Measurements from ENCODE around the gene PACS2. TPM values are rescaled to one million over a fixed set of nuclear protein-coding genes. Genes with fewer than 3 reads are reported as not detected.
"Not testable (repeated sequence)": the region's sequence is repeated elsewhere in the genome, so short reads cannot be mapped to it uniquely, and the experiment has no call there.

Gene PACS2
- total RNA-seq, 1 experiment from 2014 or later: 72.5 TPM

GRCh38 chr14:105301103-105301914, 13.2 kb upstream of the PACS2 start:
- Mint-ChIP-seq H3K27me3 (ENCODE audit: low read depth) (peaks cover 31% of the 10 kb centered on the region), H3K27ac (peak overlapping the region in 2 of 3 experiments; percentile 73 to 88; a peak in 3 of 7 replicates)

GRCh38 chr14:105301915-105302249, 12.7 kb upstream of the PACS2 start:
- not testable (repeated sequence) for H3K18ac ChIP-seq (ENCODE audit: insufficient read length, low read depth, low read length); H3K23ac ChIP-seq (ENCODE audit: insufficient read length, low read depth, low read length); H3K9me3 ChIP-seq (ENCODE audit: control insufficient read depth, low read depth, low read length); H3K4me1 ChIP-seq (ENCODE audit: insufficient read depth, low read length); H3K27ac Mint-ChIP-seq; H3K9me3 Mint-ChIP-seq; H3K56ac ChIP-seq (ENCODE audit: insufficient read length, low read depth, low read length); H2AK5ac ChIP-seq (ENCODE audit: insufficient read length, low read length); H4K20me1 ChIP-seq (ENCODE audit: control insufficient read depth, insufficient read depth, insufficient read length); H2BK12ac ChIP-seq (ENCODE audit: insufficient read length, low read depth, low read length); H3K36me3 Mint-ChIP-seq (ENCODE audit: insufficient read depth in 1 of 3, low read depth in 3 of 3); H4K91ac ChIP-seq (ENCODE audit: insufficient read length, low read depth, low read length); H2BK15ac ChIP-seq (ENCODE audit: low read depth, low read length); H3K9ac ChIP-seq (ENCODE audit: extremely low read depth, insufficient read length, low read length); H3K4ac ChIP-seq (ENCODE audit: low read depth, low read length); DNase-seq; H4K5ac ChIP-seq (ENCODE audit: insufficient read length, low read depth, low read length); H2BK120ac ChIP-seq (ENCODE audit: low read depth, low read length, poor library complexity, severe bottlenecking); H3K79me2 ChIP-seq (ENCODE audit: insufficient read depth, low read length); H3K27ac ChIP-seq (ENCODE audit: insufficient read length, low read depth, low read length); H3T11ph ChIP-seq (ENCODE audit: low read length); H3K23me2 ChIP-seq (ENCODE audit: insufficient read length, low read depth, low read length, poor library complexity, severe bottlenecking); H2AFZ ChIP-seq (ENCODE audit: low read length); H4K8ac ChIP-seq (replicated peaks; ENCODE audit: insufficient read length, low read depth, low read length); H2BK20ac ChIP-seq (ENCODE audit: low read depth, low read length, poor library complexity, severe bottlenecking); H3K27me3 ChIP-seq (ENCODE audit: insufficient read depth, low read length); H3K14ac ChIP-seq (ENCODE audit: insufficient read depth, low read length); H3K79me1 ChIP-seq (ENCODE audit: insufficient read depth, low read depth, low read length, poor library complexity, severe bottlenecking); H2BK5ac ChIP-seq (ENCODE audit: insufficient read length, low read length)
- WGBS (ENCODE audit: extremely low coverage, insufficient read length, low lambda C conversion rate): no CpG with 5 or more reads among the region's 11 CpGs
- H3K4me3 Mint-ChIP-seq: peak overlapping the region; percentile 79 to 90
- H3K4me2 ChIP-seq (ENCODE audit: insufficient read depth, insufficient read length, low read length): peak overlapping the region; percentile 62
- peaks cover 10 to 18% of the 10 kb centered on the region in 2 experiments for H3K4me1 Mint-ChIP-seq
- H3K27me3 Mint-ChIP-seq (ENCODE audit: low read depth): peaks cover 31% of the 10 kb centered on the region

More at GRCh38 chr14:105301103-105301914, 13.2 kb upstream of the PACS2 start:
- H3T11ph ChIP-seq (ENCODE audit: low read length): no peak overlapping the region
- no peak overlapping the region for H4K5ac ChIP-seq (ENCODE audit: insufficient read length, low read depth, low read length)
- H3K9ac ChIP-seq (ENCODE audit: extremely low read depth, insufficient read length, low read length): peak overlapping the region; percentile 29
- no peaks in the 10 kb centered on the region; the same call in 1 of the 2 replicates for H3K27me3 ChIP-seq (ENCODE audit: insufficient read depth, low read length)
- H3K23ac ChIP-seq (ENCODE audit: insufficient read length, low read depth, low read length): no peak overlapping the region
- peak overlapping the region; percentile 79 to 90 for H3K4me3 Mint-ChIP-seq
- no peak overlapping the region for H4K91ac ChIP-seq (ENCODE audit: insufficient read length, low read depth, low read length)
- peak overlapping the region; percentile 86 for H3K18ac ChIP-seq (ENCODE audit: insufficient read length, low read depth, low read length)
- H2BK120ac ChIP-seq (ENCODE audit: low read depth, low read length, poor library complexity, severe bottlenecking): no peak overlapping the region
- TF ChIP-seq, protein P1, sequence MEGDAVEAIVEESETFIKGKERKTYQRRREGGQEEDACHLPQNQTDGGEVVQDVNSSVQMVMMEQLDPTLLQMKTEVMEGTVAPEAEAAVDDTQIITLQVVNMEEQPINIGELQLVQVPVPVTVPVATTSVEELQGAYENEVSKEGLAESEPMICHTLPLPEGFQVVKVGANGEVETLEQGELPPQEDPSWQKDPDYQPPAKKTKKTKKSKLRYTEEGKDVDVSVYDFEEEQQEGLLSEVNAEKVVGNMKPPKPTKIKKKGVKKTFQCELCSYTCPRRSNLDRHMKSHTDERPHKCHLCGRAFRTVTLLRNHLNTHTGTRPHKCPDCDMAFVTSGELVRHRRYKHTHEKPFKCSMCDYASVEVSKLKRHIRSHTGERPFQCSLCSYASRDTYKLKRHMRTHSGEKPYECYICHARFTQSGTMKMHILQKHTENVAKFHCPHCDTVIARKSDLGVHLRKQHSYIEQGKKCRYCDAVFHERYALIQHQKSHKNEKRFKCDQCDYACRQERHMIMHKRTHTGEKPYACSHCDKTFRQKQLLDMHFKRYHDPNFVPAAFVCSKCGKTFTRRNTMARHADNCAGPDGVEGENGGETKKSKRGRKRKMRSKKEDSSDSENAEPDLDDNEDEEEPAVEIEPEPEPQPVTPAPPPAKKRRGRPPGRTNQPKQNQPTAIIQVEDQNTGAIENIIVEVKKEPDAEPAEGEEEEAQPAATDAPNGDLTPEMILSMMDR (conservative IDR thresholded peaks at IDR 0.05): no peak
- peak overlapping the region; percentile 88 for H3K14ac ChIP-seq (ENCODE audit: insufficient read depth, low read length)
- no peak overlapping the region for H3K56ac ChIP-seq (ENCODE audit: insufficient read length, low read depth, low read length)
- no peak overlapping the region for H2BK20ac ChIP-seq (ENCODE audit: low read depth, low read length, poor library complexity, severe bottlenecking)
- H3K36me3 Mint-ChIP-seq (ENCODE audit: insufficient read depth in 1 of 3, low read depth in 3 of 3): peaks cover 3 to 6% (median 5%) of the 10 kb centered on the region in 3 experiments; a peak in 3 of 7 replicates
- no CpG with 5 or more reads among the region's 65 CpGs for WGBS (ENCODE audit: extremely low coverage, insufficient read length, low lambda C conversion rate)
- peaks cover 7 to 15% of the 10 kb centered on the region in 2 experiments; a peak in 3 of 4 replicates for H3K4me1 Mint-ChIP-seq
- no peak overlapping the region for H2AFZ ChIP-seq (ENCODE audit: low read length)
- H3K27ac ChIP-seq (ENCODE audit: insufficient read length, low read depth, low read length): no peak overlapping the region
- no peak overlapping the region for H2AK5ac ChIP-seq (ENCODE audit: insufficient read length, low read length)
- H3K4me1 ChIP-seq (ENCODE audit: insufficient read depth, low read length): no peaks in the 10 kb centered on the region
- no peak overlapping the region for H2BK12ac ChIP-seq (ENCODE audit: insufficient read length, low read depth, low read length)
- DNase-seq: peak; percentile 98
- H2BK5ac ChIP-seq (ENCODE audit: insufficient read length, low read length): no peak overlapping the region
- peaks cover 8% of the 10 kb centered on the region for H3K23me2 ChIP-seq (ENCODE audit: insufficient read length, low read depth, low read length, poor library complexity, severe bottlenecking)
- peaks cover 5 to 6% of the 10 kb centered on the region in 2 experiments; a peak in 4 of 5 replicates for H3K9me3 Mint-ChIP-seq
- H4K8ac ChIP-seq (replicated peaks; ENCODE audit: insufficient read length, low read depth, low read length): no peak overlapping the region
- no peak overlapping the region for H2BK15ac ChIP-seq (ENCODE audit: low read depth, low read length)
- peak overlapping the region; percentile 62 for H3K4me2 ChIP-seq (ENCODE audit: insufficient read depth, insufficient read length, low read length)
- no peak overlapping the region for H3K4ac ChIP-seq (ENCODE audit: low read depth, low read length)
- H3K79me2 ChIP-seq (ENCODE audit: insufficient read depth, low read length): peaks cover 4% of the 10 kb centered on the region; the same call in 1 of the 2 replicates
- no peaks in the 10 kb centered on the region for H3K9me3 ChIP-seq (ENCODE audit: control insufficient read depth, low read depth, low read length)
- no peaks in the 10 kb centered on the region for H4K20me1 ChIP-seq (ENCODE audit: control insufficient read depth, insufficient read depth, insufficient read length)
- no peaks in the 10 kb centered on the region for H3K79me1 ChIP-seq (ENCODE audit: insufficient read depth, low read depth, low read length, poor library complexity, severe bottlenecking)
